Esophagus squamous epithelium (tissue), 4 donors: ENCODE measurements around the gene ILKAP.

Experiments
- POLR2A ChIP-seq, 4 donors: fragments of 450-650 bp; IDR thresholded peaks; one replicate each; pipeline ENCODE4 v1.6.1; 2017; ENCODE audit warnings: antibody characterized with exemption in 4 of 4, mild to moderate bottlenecking in 4 of 4, moderate library complexity in 3 of 4
- TF ChIP-seq, protein P1 (sequence below), 6 experiments: fragments of 450-650 bp in 4 of 6; fragments of 200-600 bp in 2 of 6; sonication (generic) in 2 of 6; IDR thresholded peaks; one replicate each; pipeline ENCODE4 v1.5.1; 2016 to 2019; ENCODE audit warnings: antibody characterized with exemption in 6 of 6, mild to moderate bottlenecking in 4 of 6, moderate library complexity in 4 of 6

- TF ChIP-seq, protein P1, sequence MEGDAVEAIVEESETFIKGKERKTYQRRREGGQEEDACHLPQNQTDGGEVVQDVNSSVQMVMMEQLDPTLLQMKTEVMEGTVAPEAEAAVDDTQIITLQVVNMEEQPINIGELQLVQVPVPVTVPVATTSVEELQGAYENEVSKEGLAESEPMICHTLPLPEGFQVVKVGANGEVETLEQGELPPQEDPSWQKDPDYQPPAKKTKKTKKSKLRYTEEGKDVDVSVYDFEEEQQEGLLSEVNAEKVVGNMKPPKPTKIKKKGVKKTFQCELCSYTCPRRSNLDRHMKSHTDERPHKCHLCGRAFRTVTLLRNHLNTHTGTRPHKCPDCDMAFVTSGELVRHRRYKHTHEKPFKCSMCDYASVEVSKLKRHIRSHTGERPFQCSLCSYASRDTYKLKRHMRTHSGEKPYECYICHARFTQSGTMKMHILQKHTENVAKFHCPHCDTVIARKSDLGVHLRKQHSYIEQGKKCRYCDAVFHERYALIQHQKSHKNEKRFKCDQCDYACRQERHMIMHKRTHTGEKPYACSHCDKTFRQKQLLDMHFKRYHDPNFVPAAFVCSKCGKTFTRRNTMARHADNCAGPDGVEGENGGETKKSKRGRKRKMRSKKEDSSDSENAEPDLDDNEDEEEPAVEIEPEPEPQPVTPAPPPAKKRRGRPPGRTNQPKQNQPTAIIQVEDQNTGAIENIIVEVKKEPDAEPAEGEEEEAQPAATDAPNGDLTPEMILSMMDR (IDR thresholded peaks at IDR 0.05): no peak
- no peak for TF ChIP-seq POLR2A (IDR thresholded peaks at IDR 0.05)
These were observed 27.8 kb upstream of the ILKAP start for GRCh38 chr2:238231251-238231793.
